Ishikawa (cell line): ENCODE results near the gene CEP43.

Experiments used
- CEBPB ChIP-seq: IDR thresholded peaks from 2 replicates; pipeline ENCODE4 v1.6.1; 2012
- CREB1 ChIP-seq: IDR thresholded peaks from 2 replicates; pipeline ENCODE4 v1.6.1; 2012; ENCODE audit warnings: low read depth
- EGR1 ChIP-seq: IDR thresholded peaks from 2 replicates; pipeline ENCODE4 v1.6.1; 2012
- EP300 ChIP-seq: IDR thresholded peaks from 2 replicates; pipeline ENCODE4 v1.6.1; 2012; ENCODE audit warnings: borderline replicate concordance
- FOXM1 ChIP-seq: IDR thresholded peaks from 2 replicates; pipeline ENCODE4 v1.6.1; 2012; ENCODE audit warnings: low read depth, borderline replicate concordance
- MAX ChIP-seq: IDR thresholded peaks from 2 replicates; pipeline ENCODE4 v1.6.1; 2012
- NFIC ChIP-seq: IDR thresholded peaks from 2 replicates; pipeline ENCODE4 v1.6.1; 2012
- RAD21 ChIP-seq: IDR thresholded peaks from 2 replicates; pipeline ENCODE4 v1.6.1; 2012; ENCODE audit warnings: low read depth
- REST ChIP-seq: IDR thresholded peaks from 2 replicates; pipeline ENCODE4 v1.6.1; 2012; ENCODE audit warnings: low read depth, mild to moderate bottlenecking
- TAF1 ChIP-seq: IDR thresholded peaks from 2 replicates; pipeline ENCODE4 v1.6.1; 2012; ENCODE audit warnings: low read depth, mild to moderate bottlenecking
- TCF12 ChIP-seq: IDR thresholded peaks from 2 replicates; pipeline ENCODE4 v1.6.1; 2012; ENCODE audit warnings: low read depth
- TEAD4 ChIP-seq: IDR thresholded peaks from 2 replicates; pipeline ENCODE4 v1.6.1; 2012
- USF1 ChIP-seq: IDR thresholded peaks from 2 replicates; pipeline ENCODE4 v1.6.1; 2012
- YY1 ChIP-seq: IDR thresholded peaks from 2 replicates; pipeline ENCODE4 v1.6.1; 2012; ENCODE audit warnings: low read depth
- ZBTB7A ChIP-seq: IDR thresholded peaks from 2 replicates; pipeline ENCODE4 v1.6.1; 2012; ENCODE audit warnings: low read depth

CEP43 gene

GRCh38 chr6:166966268-166966667, 32.9 kb upstream of the CEP43 start:
- TF ChIP-seq EP300: no peak
- no peak for TF ChIP-seq RAD21
- no peak for TF ChIP-seq TEAD4
- TF ChIP-seq EGR1: no peak
- no peak for TF ChIP-seq TCF12
- TF ChIP-seq CEBPB: no peak
- no peak for TF ChIP-seq USF1
- no peak for TF ChIP-seq ZBTB7A
- no peak for TF ChIP-seq CREB1
- no peak for TF ChIP-seq YY1
- no peak for TF ChIP-seq FOXM1
- TF ChIP-seq MAX: no peak
- TF ChIP-seq REST: no peak
- TF ChIP-seq TAF1: no peak
- TF ChIP-seq NFIC: no peak

- TF ChIP-seq FOXM1 (no peak), TAF1 (no peak), TEAD4 (no peak), CREB1 (no peak), YY1 (no peak), EP300 (no peak), REST (no peak), CEBPB (no peak), ZBTB7A (no peak), RAD21 (no peak), MAX (no peak), USF1 (no peak)
These were observed 29.7 kb upstream of the CEP43 start for GRCh38 chr6:166969390-166970002.

- TF ChIP-seq USF1: no peak
- no peak for TF ChIP-seq RAD21
- no peak for TF ChIP-seq EP300
These were observed 29.1 kb upstream of the CEP43 start for GRCh38 chr6:166970091-166970490.

GRCh38 chr6:166970776-166971175, 28.4 kb upstream of the CEP43 start:
- TF ChIP-seq YY1 (no peak), EGR1 (no peak), CREB1 (no peak), FOXM1 (no peak), TEAD4 (no peak), USF1 (no peak), ZBTB7A (no peak), CEBPB (no peak), REST (no peak), EP300 (no peak), TAF1 (no peak), NFIC (no peak), MAX (no peak), RAD21 (no peak), TCF12 (no peak)
